Right cardiac atrium (tissue), 5 donors: ENCODE results near the gene GTF2F2. TPM values are rescaled to one million over a fixed set of nuclear protein-coding genes. Genes with fewer than 3 reads are reported as not detected.
"Not testable (repeated sequence)": the region's sequence is repeated elsewhere in the genome, so short reads cannot be mapped to it uniquely, and the experiment has no call there.

Source experiments
- ATAC-seq, 2 donors: fragments of 200-7000 bp; cut with Tn5 transposase; one replicate each; pipeline versions ENCODE4 v1.8.0 to v1.9.1; 2020; ENCODE audit warnings: moderate library complexity in 2 of 2, mild to moderate bottlenecking in 1 of 2
- DNase-seq, 3 donors: peaks; one replicate each; pipeline ENCODE4 v3.0.0-alpha.2; 2020
- H3K27ac ChIP-seq: one replicate; pipeline ENCODE4 v1.5.1; 2013; ENCODE audit warnings: mild to moderate bottlenecking, low read length, control low read depth, moderate library complexity
- H3K27me3 ChIP-seq: one replicate; pipeline ENCODE4 v1.6.1; 2013; ENCODE audit not compliant: control insufficient read depth, insufficient read depth
- H3K4me1 ChIP-seq: one replicate; pipeline ENCODE4 v1.6.1; 2013; ENCODE audit warnings: low read length; ENCODE audit not compliant: control insufficient read depth, insufficient read depth
- H3K4me3 ChIP-seq: one replicate; pipeline ENCODE4 v1.5.1; 2013; ENCODE audit warnings: low read length, control low read depth
- H3K9me3 ChIP-seq: one replicate; pipeline ENCODE4 v1.6.1; 2013; ENCODE audit warnings: low read length; ENCODE audit not compliant: control insufficient read depth
- WGBS: extraction: QIAGEN DNeasy Blood & Tissue Kit; methylation state at CpG from one replicate; pipeline ENCODE4 v1.1.7; 2013; 5-methylcytosine and 5-hydroxymethylcytosine counted together
- intact Hi-C, 4 donors: fragments of 100-400 bp; cut with DNase I; formaldehyde crosslinking; loops; one replicate each; pipeline versions ENCODE4 v1.11.0 to v1.14.0; 2022 to 2023
- polyA plus RNA-seq: library from polyadenylated mRNA; stranded (reverse); fragments of 200-250 nt; gene quantifications from one replicate; pipeline ENCODE4 v1.2.3, GENCODE V29; 2013
- total RNA-seq, 4 donors: library from RNA; stranded (reverse); fragmentation: NEBNext Ultra II Directional; extraction: Animal tissue kit (Norgen Biotek cat#: 25700); gene quantifications; one replicate each; pipeline ENCODE4 v1.2.1, GENCODE V29; 2021
- donor health status: healthy with polysubstance abuse.
- donor health status: DM: no; HTN: yes; CAD: no.
- donor health status: DM: no; HTN: no; CAD: no.
- donor health status: DM: no; HTN: yes; CAD: no; lungs with severe emphysema.
- donor health status: DM: yes; HTN: yes; CAD: no.

Gene GTF2F2
- total and polyA plus RNA-seq, 5 donors, result 13.6 to 19.8 (median 17.1) TPM

DNA sequence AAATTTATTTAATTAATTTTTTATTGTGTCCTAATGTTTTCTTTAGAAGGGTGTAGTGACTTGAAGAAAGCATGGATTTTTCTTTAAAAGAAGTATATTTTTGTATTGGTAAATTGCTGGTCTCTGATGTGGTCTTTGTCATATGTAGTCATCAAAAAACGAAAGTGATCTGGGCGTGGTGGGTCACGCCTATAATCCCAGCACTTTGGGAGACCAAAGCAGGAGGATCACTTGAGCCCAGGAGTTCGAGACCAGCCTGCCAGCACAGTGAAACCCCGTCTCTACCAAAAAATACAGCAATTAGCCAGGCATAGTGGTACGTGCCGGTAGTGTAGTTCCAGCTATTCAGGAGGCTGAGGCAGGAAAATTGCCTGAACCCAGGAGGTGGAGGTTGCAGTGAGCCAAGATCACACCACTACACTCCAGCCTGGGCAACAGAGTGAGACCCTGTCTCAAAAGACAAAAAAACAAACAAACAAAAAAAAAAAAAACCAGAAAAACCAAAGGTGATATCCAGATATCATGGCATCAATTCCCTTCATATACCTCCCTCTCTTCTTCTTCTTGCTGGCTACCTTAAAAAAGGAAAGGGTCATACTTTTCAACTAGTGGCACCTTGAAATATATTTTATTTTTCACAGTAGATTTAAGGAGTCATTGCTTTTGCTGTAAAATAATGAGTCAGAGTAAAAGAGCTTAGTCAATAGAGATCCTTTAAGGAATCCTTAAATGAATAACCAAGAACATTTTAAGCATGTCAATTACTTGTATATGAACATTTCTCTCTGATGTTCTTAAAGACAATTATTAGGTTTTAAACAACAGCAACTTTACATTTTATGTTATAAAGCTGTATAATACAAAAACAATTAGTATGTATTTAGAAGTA is 60.6 kb downstream of the GTF2F2 start:
- no peak for ATAC-seq

DNA sequence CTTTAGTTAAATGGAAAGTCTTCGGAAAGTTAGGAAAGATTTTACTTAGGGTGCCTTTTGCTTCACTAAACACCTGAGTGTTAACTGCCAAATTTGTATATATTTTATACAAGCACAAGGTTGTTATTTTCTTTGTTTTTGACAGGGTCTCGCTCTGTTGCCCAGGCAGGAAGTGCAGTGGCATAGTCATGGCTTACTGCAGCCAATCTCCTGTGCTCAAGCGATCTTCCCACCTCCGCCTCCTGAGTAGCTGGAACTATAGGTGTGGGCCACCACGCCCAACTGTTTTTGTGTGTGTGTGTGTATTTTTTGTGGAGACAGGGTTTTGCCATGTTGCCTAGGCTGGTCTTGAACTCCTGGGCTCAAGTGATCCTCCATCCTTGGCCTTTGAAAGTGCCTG is 64.4 kb downstream of the GTF2F2 start:
- H3K4me3 ChIP-seq, result no peak overlapping the region
- no peaks in the 10 kb centered on the region for H3K4me1 ChIP-seq
- H3K9me3 ChIP-seq, result no peaks in the 10 kb centered on the region
- DNase-seq (no peak), ATAC-seq (no peak)
- H3K27me3 ChIP-seq, result no peaks in the 10 kb centered on the region
- 94% methylated on average over 5 of the region's 5 CpGs for WGBS
- intact Hi-C loops, result no loop called here
- no peak overlapping the region for H3K27ac ChIP-seq

More for the DNA sequence above, 60.6 kb downstream of the GTF2F2 start:
- Histone ChIP-seq H3K9me3 (no peaks in the 10 kb centered on the region), H3K4me3 (no peak overlapping the region), H3K27me3 (no peaks in the 10 kb centered on the region), H3K27ac (no peak overlapping the region), H3K4me1 (peaks cover 1% of the 10 kb centered on the region)
- intact Hi-C loops, result no loop called here
- 96% methylated on average over 7 of the region's 7 CpGs for WGBS
- no peak for DNase-seq

DNA sequence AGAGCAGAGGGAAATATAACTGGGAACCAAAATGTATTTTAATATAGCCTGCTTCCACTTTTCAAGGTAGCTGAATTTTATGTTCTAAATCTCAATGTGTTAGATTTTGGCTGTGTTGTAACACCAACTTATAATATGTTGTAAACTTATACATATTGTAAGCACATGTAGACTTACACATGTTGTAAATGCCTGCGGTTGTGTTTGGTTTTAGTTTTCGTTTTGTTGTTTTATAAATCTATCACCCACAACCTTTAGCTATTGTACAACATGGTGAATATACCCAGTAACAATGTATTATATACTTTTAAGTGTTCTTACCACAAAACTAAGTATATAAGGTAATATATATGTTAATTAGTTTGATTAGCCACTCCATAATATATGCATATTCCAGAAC is 65.0 kb downstream of the GTF2F2 start:
- intact Hi-C loops, result no loop called here
- ATAC-seq (no peak), DNase-seq (no peak)
- 93% methylated on average over 2 of the region's 2 CpGs for WGBS
- H3K27ac ChIP-seq, result no peak overlapping the region
- H3K4me3 ChIP-seq, result no peak overlapping the region
- no peaks in the 10 kb centered on the region for H3K9me3 ChIP-seq
- H3K27me3 ChIP-seq, result no peaks in the 10 kb centered on the region
- H3K4me1 ChIP-seq, result no peaks in the 10 kb centered on the region

- H3K27ac ChIP-seq, H3K4me1 ChIP-seq, DNase-seq, intact Hi-C loops, H3K4me3 ChIP-seq, H3K9me3 ChIP-seq, H3K27me3 ChIP-seq, ATAC-seq: not testable (repeated sequence)
- 98% methylated on average over 4 of the region's 4 CpGs for WGBS
Measured at GRCh38 chr13:45189077-45189476, 68.8 kb downstream of the GTF2F2 start.

GRCh38 chr13:45189511-45189910 is 69.2 kb downstream of the GTF2F2 start:
- H3K9me3 ChIP-seq, H3K27me3 ChIP-seq, H3K4me3 ChIP-seq, H3K4me1 ChIP-seq, H3K27ac ChIP-seq, DNase-seq, intact Hi-C loops, ATAC-seq: not testable (repeated sequence)

GRCh38 chr13:45191874-45192273 is 71.6 kb downstream of the GTF2F2 start:
- DNase-seq (no peak), ATAC-seq (no peak)
- no peak overlapping the region for H3K4me3 ChIP-seq
- H3K9me3 ChIP-seq, result no peaks in the 10 kb centered on the region
- intact Hi-C loops, result no loop called here
- H3K27ac ChIP-seq, result no peak overlapping the region
- WGBS, result 85% methylated on average over 1 of the region's 1 CpG
- no peaks in the 10 kb centered on the region for H3K27me3 ChIP-seq
- peaks cover 4% of the 10 kb centered on the region for H3K4me1 ChIP-seq

DNA sequence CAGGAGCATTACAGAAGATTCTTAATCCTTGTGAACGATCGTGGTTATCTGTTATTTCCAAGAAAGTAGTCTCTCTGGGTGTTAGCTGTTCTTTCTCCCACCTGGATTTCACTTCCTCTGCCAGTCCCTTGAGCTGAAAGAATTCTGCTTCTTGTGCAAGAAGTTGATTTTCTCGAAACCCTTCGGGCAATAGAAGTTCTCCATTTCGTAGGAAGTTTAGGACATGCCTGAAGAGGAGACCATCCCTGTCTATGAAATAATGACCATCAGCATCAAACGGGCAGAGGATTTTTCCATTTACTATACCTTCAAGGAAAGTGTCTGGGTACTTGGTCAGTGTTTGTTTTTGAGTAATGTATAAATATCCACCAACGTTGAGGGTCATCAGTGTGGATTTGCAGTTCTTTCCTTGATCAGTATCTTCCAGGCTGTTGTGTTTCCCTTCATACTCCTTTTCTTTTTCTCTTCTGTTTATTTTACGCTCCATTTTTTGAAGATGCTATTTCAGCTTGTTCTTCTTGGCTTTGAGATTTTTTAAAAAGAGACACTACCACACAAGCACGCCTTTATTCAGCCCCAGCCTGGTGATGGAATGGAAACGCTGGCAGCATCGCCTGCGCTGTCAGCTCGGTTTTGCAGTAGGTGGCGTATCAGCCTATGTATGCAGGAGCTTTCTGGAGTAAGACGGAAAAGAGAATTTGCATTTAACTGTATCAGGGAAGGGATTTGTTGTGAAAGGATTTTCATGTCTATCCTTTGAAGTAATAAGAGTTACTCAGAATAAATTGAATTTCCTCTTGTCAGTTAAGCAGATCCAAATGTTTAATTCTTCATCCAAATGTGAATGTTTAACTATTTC is 74.0 kb downstream of the GTF2F2 start:
- Histone ChIP-seq H3K27ac (no peak overlapping the region), H3K4me1 (peaks cover 4% of the 10 kb centered on the region), H3K4me3 (no peak overlapping the region), H3K9me3 (no peaks in the 10 kb centered on the region), H3K27me3 (no peaks in the 10 kb centered on the region)
- DNase-seq (peak; percentile 50 to 88 (median 79)), ATAC-seq (peak; percentile 87 to 89)
- intact Hi-C loops, result no loop called here
- 53% methylated on average over 15 of the region's 15 CpGs for WGBS

- DNase-seq, result no peak
- 84% methylated on average over 1 of the region's 1 CpG for WGBS
- Histone ChIP-seq H3K4me1 (peaks cover 4% of the 10 kb centered on the region), H3K27ac (no peak overlapping the region), H3K27me3 (no peaks in the 10 kb centered on the region), H3K4me3 (no peak overlapping the region), H3K9me3 (no peaks in the 10 kb centered on the region)
- intact Hi-C loops, result no loop called here
- ATAC-seq, result no peak
Measured at GRCh38 chr13:45195421-45195820, 75.1 kb downstream of the GTF2F2 start.

DNA sequence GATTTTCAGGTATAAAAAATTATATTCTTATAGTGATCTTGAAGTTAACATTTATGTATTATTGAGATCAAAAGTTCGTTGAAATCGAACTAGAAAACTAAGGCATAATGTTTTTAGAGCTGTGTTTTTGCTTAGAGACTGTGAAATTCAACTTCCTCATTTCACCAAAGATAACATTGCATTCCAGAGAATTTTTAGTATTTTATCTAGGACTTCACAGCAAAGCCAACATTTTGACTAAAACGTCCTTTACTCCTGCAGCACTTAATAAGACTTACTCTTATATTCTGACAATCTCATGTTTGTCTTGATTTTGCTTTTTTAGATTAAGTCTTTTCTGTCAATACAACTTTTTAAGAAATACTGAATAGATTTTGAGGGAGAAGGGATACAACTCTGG is 75.8 kb downstream of the GTF2F2 start:
- Histone ChIP-seq H3K27me3 (no peaks in the 10 kb centered on the region), H3K9me3 (no peaks in the 10 kb centered on the region), H3K4me1 (peaks cover 4% of the 10 kb centered on the region), H3K27ac (no peak overlapping the region), H3K4me3 (no peak overlapping the region)
- WGBS, result 39% methylated on average over 3 of the region's 3 CpGs
- DNase-seq, result no peak
- ATAC-seq, result no peak
- intact Hi-C loops, result no loop called here

DNA sequence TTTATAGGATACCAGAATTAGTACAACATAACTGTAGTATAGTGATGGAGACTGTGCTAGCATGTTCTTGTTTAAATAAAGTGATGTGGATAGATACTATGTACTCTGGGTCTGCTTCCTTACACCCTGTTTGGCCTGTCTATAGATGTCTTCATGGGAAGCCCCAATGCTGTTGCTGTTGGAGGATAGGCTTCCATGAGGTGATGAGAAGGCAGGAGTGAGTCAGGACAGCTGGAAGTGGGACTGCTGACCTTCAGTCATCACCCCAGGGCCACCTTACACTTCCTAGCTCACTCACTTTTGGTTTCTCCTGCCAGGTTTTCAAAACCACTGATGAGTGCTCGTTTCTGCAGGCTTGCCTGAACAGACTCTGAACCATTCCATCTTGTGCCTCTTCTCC is 76.3 kb downstream of the GTF2F2 start:
- intact Hi-C loops, result no loop called here
- 38% methylated on average over 1 of the region's 1 CpG for WGBS
- no peak for DNase-seq
- peaks cover 4% of the 10 kb centered on the region for H3K4me1 ChIP-seq
- no peaks in the 10 kb centered on the region for H3K27me3 ChIP-seq
- peak; percentile 47 to 61 for ATAC-seq
- no peaks in the 10 kb centered on the region for H3K9me3 ChIP-seq
- no peak overlapping the region for H3K27ac ChIP-seq
- no peak overlapping the region for H3K4me3 ChIP-seq

DNA sequence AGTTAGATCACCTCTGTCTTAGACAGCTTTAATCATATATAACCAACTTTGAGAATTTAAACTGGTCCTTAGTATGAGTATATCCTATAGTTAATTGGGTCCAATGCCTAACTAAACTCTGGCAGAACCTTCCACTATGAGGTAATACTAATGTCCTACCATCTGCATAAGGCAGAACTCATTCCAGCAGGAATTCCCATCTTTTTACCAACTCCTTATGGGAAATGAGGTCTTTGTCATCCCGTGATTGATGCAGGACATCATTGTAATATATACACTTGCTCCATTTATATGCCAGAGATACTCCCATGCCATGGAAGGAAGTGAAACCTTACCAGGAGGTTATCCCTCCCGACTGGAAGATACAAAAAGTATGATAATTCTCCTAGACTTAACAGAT is 77.7 kb downstream of the GTF2F2 start:
- Histone ChIP-seq H3K4me1 (peaks cover 4% of the 10 kb centered on the region), H3K27me3 (no peaks in the 10 kb centered on the region), H3K27ac (no peak overlapping the region), H3K9me3 (no peaks in the 10 kb centered on the region), H3K4me3 (no peak overlapping the region)
- DNase-seq, result no peak
- WGBS, result 63% methylated on average over 2 of the region's 2 CpGs
- no peak for ATAC-seq
- intact Hi-C loops, result no loop called here
